RWPE2 (cell line): Measurements from ENCODE around the gene ITSN2.

Experiments used
- ATAC-seq: fragments of 200-7000 bp; cut with Tn5 transposase; 3 replicates; pipeline ENCODE4 v1.9.1; 2021; ENCODE audit warnings: low read depth
- DNase-seq: peaks from one replicate; pipeline ENCODE4 v3.0.0-alpha.2; 2020; ENCODE audit warnings: low spot score
- H3K27ac ChIP-seq: fragments of 450-650 bp; 2 replicates; pipeline ENCODE4 v1.5.1; 2017; ENCODE audit warnings: mild to moderate bottlenecking; ENCODE audit not compliant: poor library complexity, severe bottlenecking
- H3K27me3 ChIP-seq: fragments of 250-450 bp; sonication (Bioruptor Pico); 2 replicates; pipeline ENCODE4 v1.5.1; 2021; ENCODE audit warnings: mild to moderate bottlenecking, moderate library complexity; ENCODE audit not compliant: insufficient read depth, poor library complexity, severe bottlenecking
- H3K36me3 ChIP-seq: fragments of 250-450 bp; sonication (Bioruptor Pico); 2 replicates; pipeline ENCODE4 v1.5.1; 2020; ENCODE audit warnings: low read depth, mild to moderate bottlenecking, moderate library complexity
- H3K4me1 ChIP-seq: fragments of 250-450 bp; sonication (Bioruptor Pico); 2 replicates; pipeline ENCODE4 v1.5.1; 2021; ENCODE audit warnings: mild to moderate bottlenecking, moderate library complexity; ENCODE audit not compliant: insufficient read depth, poor library complexity, severe bottlenecking
- H3K4me3 ChIP-seq: fragments of 250-450 bp; sonication (Bioruptor Pico); 2 replicates; pipeline ENCODE4 v1.5.1; 2021; ENCODE audit warnings: mild to moderate bottlenecking, moderate library complexity; ENCODE audit not compliant: severe bottlenecking
- H3K9me3 ChIP-seq: fragments of 250-450 bp; sonication (Bioruptor Pico); 2 replicates; pipeline ENCODE4 v1.5.1; 2021; ENCODE audit warnings: mild to moderate bottlenecking, moderate library complexity; ENCODE audit not compliant: severe bottlenecking
- CTCF ChIP-seq: fragments of 450-650 bp; IDR thresholded peaks from one replicate; pipeline ENCODE4 v1.5.1; 2017; ENCODE audit warnings: mild to moderate bottlenecking, moderate library complexity; ENCODE audit not compliant: poor library complexity, severe bottlenecking

ITSN2 gene

GRCh38 chr2:24394998-24395397 is 34.7 kb upstream of the ITSN2 start:
- Histone ChIP-seq H3K4me3 (no peak overlapping the region), H3K27ac (no peak overlapping the region), H3K9me3 (no peaks in the 10 kb centered on the region), H3K36me3 (no peaks in the 10 kb centered on the region), H3K27me3 (no peaks in the 10 kb centered on the region), H3K4me1 (no peaks in the 10 kb centered on the region)
- DNase-seq (no peak), ATAC-seq (no peak)
- no peak for TF ChIP-seq CTCF

- H3K27ac ChIP-seq = no peak overlapping the region
- ATAC-seq = no peak
- H3K9me3 ChIP-seq = no peaks in the 10 kb centered on the region
- H3K36me3 ChIP-seq = no peaks in the 10 kb centered on the region
- H3K27me3 ChIP-seq = no peaks in the 10 kb centered on the region
- DNase-seq = no peak
- H3K4me3 ChIP-seq = no peak overlapping the region
- TF ChIP-seq CTCF = no peak
- H3K4me1 ChIP-seq = no peaks in the 10 kb centered on the region
Measured at GRCh38 chr2:24392542-24393059, 32.3 kb upstream of the ITSN2 start.

GRCh38 chr2:24385366-24385765 is 25.0 kb upstream of the ITSN2 start:
- no peaks in the 10 kb centered on the region for H3K36me3 ChIP-seq
- H3K9me3 ChIP-seq = no peaks in the 10 kb centered on the region
- H3K4me3 ChIP-seq = no peak overlapping the region
- H3K27ac ChIP-seq = no peak overlapping the region
- ATAC-seq (no peak), DNase-seq (no peak)
- no peak for TF ChIP-seq CTCF
- H3K4me1 ChIP-seq = no peaks in the 10 kb centered on the region
- no peaks in the 10 kb centered on the region for H3K27me3 ChIP-seq

DNA sequence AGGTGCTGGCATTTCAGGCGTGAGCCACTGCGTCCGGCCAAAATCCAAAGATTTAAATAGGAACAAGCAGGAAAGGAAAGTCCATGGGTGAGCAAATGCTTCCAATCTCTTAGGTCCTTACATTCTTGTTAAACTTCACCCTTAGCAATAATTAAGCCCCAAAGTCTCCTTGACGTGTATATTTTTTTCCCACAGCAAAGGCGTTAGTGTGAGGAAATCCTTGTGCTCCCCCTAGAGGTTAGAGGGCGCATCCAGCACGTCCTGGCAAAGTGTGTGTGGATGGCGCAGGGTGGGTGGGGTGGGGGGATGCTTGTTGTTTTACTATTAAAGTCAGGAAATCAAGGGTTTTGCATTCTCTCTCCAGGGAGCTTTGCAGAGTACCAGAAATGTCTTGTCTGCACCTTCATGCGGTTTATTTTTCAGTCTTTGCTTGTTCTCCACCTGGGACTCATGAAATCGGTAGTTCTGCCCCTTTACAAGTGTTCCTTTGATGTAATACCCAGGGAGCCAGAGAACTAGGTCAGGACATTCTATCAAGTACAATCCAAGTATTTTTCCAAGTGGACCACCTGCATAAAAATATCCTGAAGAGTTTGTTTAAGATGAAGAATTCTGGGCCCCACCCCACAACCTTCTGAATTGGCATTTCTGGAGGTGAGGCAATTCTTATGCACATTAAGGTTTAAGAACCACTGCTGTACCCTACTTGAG is 22.2 kb upstream of the ITSN2 start:
- Histone ChIP-seq H3K4me1 (no peaks in the 10 kb centered on the region), H3K9me3 (no peaks in the 10 kb centered on the region), H3K27me3 (no peaks in the 10 kb centered on the region), H3K4me3 (no peak overlapping the region), H3K27ac (no peak overlapping the region), H3K36me3 (no peaks in the 10 kb centered on the region)
- peak; percentile 91 for ATAC-seq
- TF ChIP-seq CTCF = peak; percentile 84
- no peak for DNase-seq

DNA sequence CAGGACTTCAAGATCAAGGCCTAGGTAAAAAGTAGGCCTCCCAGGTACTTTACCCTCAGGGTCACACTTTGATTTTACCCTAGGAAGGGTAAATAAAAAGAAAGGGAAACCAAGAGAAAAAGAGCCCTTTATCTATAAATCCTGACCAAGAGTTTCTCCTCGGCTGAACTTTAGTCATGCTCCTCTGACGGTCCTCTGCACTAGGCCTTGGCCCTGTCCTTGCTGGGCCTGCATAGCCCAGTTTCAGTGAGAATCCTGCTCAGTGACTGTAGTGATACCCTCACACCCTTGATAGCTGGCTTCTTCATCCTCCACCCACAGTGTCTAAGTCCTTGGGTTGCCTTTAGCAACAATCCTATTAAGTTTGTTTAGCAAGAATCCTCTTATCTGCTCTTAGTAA is 20.5 kb upstream of the ITSN2 start:
- Histone ChIP-seq H3K27ac (no peak overlapping the region), H3K4me3 (no peak overlapping the region), H3K27me3 (no peaks in the 10 kb centered on the region), H3K4me1 (no peaks in the 10 kb centered on the region), H3K9me3 (no peaks in the 10 kb centered on the region), H3K36me3 (no peaks in the 10 kb centered on the region)
- ATAC-seq (no peak), DNase-seq (no peak)
- no peak for TF ChIP-seq CTCF
